ENCODE measurements around the gene ICAM1. TPM values are rescaled to one million over a fixed set of nuclear protein-coding genes. Genes with fewer than 3 reads are reported as not detected.
A peak's percentile ranks its signal among the peaks of the same experiment; 100 is the strongest.

Gene ICAM1
- total and polyA plus RNA-seq, 2 of the 13 experiments (the other 11 are each of a cell fraction or from before 2014, with no cell fraction given), result 37.9 to 98.4 TPM

DNA sequence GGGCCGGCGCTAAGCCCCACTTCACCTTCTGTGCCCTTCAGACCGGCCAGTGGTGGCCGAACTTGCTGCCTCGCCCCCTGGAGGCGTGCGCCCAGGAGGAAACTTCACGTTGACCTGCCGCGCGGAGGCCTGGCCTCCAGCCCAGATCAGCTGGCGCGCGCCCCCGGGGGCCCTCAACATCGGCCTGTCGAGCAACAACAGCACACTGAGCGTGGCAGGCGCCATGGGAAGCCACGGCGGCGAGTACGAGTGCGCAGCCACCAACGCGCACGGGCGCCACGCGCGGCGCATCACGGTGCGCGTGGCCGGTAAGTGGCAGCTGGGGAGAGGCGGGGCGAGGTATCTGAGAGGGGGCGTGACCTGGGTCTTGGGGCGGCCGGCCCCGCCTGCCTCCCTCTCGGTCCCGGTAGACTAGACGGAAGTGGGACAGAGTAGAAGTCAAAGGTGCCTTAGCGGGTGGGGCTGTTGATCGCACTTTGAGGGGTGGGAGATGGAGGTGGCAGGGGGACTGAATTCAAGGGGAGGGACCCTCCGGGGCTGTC lies 24.5 kb downstream of the ICAM1 start (continued):
- TF ChIP-seq, protein P1, sequence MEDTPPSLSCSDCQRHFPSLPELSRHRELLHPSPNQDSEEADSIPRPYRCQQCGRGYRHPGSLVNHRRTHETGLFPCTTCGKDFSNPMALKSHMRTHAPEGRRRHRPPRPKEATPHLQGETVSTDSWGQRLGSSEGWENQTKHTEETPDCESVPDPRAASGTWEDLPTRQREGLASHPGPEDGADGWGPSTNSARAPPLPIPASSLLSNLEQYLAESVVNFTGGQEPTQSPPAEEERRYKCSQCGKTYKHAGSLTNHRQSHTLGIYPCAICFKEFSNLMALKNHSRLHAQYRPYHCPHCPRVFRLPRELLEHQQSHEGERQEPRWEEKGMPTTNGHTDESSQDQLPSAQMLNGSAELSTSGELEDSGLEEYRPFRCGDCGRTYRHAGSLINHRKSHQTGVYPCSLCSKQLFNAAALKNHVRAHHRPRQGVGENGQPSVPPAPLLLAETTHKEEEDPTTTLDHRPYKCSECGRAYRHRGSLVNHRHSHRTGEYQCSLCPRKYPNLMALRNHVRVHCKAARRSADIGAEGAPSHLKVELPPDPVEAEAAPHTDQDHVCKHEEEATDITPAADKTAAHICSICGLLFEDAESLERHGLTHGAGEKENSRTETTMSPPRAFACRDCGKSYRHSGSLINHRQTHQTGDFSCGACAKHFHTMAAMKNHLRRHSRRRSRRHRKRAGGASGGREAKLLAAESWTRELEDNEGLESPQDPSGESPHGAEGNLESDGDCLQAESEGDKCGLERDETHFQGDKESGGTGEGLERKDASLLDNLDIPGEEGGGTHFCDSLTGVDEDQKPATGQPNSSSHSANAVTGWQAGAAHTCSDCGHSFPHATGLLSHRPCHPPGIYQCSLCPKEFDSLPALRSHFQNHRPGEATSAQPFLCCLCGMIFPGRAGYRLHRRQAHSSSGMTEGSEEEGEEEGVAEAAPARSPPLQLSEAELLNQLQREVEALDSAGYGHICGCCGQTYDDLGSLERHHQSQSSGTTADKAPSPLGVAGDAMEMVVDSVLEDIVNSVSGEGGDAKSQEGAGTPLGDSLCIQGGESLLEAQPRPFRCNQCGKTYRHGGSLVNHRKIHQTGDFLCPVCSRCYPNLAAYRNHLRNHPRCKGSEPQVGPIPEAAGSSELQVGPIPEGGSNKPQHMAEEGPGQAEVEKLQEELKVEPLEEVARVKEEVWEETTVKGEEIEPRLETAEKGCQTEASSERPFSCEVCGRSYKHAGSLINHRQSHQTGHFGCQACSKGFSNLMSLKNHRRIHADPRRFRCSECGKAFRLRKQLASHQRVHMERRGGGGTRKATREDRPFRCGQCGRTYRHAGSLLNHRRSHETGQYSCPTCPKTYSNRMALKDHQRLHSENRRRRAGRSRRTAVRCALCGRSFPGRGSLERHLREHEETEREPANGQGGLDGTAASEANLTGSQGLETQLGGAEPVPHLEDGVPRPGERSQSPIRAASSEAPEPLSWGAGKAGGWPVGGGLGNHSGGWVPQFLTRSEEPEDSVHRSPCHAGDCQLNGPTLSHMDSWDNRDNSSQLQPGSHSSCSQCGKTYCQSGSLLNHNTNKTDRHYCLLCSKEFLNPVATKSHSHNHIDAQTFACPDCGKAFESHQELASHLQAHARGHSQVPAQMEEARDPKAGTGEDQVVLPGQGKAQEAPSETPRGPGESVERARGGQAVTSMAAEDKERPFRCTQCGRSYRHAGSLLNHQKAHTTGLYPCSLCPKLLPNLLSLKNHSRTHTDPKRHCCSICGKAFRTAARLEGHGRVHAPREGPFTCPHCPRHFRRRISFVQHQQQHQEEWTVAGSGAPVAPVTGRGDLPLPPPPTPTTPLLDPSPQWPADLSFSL (CRISPR knock-in tag; IDR thresholded peaks at IDR 0.05), result no peak
- no peak for TF ChIP-seq NR1H2 (CRISPR knock-in tag; IDR thresholded peaks at IDR 0.05; ENCODE audit: borderline replicate concordance, low read depth)
- TF ChIP-seq, protein P2, sequence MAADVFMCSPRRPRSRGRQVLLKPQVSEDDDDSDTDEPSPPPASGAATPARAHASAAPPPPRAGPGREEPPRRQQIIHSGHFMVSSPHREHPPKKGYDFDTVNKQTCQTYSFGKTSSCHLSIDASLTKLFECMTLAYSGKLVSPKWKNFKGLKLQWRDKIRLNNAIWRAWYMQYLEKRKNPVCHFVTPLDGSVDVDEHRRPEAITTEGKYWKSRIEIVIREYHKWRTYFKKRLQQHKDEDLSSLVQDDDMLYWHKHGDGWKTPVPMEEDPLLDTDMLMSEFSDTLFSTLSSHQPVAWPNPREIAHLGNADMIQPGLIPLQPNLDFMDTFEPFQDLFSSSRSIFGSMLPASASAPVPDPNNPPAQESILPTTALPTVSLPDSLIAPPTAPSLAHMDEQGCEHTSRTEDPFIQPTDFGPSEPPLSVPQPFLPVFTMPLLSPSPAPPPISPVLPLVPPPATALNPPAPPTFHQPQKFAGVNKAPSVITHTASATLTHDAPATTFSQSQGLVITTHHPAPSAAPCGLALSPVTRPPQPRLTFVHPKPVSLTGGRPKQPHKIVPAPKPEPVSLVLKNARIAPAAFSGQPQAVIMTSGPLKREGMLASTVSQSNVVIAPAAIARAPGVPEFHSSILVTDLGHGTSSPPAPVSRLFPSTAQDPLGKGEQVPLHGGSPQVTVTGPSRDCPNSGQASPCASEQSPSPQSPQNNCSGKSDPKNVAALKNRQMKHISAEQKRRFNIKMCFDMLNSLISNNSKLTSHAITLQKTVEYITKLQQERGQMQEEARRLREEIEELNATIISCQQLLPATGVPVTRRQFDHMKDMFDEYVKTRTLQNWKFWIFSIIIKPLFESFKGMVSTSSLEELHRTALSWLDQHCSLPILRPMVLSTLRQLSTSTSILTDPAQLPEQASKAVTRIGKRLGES (CRISPR knock-in tag; IDR thresholded peaks at IDR 0.05; ENCODE audit: borderline replicate concordance), result no peak
- TF ChIP-seq NFATC3 (CRISPR knock-in tag; IDR thresholded peaks at IDR 0.05), result no peak
- no peak for TF ChIP-seq ZSCAN25 (CRISPR knock-in tag; IDR thresholded peaks at IDR 0.05)
- 0 out of 2 replicates have a peak, but pooled peaks have one; percentile 16 for TF ChIP-seq SRY (CRISPR knock-in tag; IDR thresholded peaks at IDR 0.05)
- TF ChIP-seq, protein P3, sequence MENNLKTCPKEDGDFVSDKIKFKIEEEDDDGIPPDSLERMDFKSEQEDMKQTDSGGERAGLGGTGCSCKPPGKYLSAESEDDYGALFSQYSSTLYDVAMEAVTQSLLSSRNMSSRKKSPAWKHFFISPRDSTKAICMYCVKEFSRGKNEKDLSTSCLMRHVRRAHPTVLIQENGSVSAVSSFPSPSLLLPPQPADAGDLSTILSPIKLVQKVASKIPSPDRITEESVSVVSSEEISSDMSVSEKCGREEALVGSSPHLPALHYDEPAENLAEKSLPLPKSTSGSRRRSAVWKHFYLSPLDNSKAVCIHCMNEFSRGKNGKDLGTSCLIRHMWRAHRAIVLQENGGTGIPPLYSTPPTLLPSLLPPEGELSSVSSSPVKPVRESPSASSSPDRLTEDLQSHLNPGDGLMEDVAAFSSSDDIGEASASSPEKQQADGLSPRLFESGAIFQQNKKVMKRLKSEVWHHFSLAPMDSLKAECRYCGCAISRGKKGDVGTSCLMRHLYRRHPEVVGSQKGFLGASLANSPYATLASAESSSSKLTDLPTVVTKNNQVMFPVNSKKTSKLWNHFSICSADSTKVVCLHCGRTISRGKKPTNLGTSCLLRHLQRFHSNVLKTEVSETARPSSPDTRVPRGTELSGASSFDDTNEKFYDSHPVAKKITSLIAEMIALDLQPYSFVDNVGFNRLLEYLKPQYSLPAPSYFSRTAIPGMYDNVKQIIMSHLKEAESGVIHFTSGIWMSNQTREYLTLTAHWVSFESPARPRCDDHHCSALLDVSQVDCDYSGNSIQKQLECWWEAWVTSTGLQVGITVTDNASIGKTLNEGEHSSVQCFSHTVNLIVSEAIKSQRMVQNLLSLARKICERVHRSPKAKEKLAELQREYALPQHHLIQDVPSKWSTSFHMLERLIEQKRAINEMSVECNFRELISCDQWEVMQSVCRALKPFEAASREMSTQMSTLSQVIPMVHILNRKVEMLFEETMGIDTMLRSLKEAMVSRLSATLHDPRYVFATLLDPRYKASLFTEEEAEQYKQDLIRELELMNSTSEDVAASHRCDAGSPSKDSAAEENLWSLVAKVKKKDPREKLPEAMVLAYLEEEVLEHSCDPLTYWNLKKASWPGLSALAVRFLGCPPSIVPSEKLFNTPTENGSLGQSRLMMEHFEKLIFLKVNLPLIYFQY (CRISPR knock-in tag; IDR thresholded peaks at IDR 0.05; ENCODE audit: borderline replicate concordance), result no peak
- no peak for TF ChIP-seq FOXP1 (IDR thresholded peaks at IDR 0.05)
- TF ChIP-seq FOXP1 (CRISPR knock-in tag; IDR thresholded peaks at IDR 0.05), result no peak
- no peak for TF ChIP-seq MATR3 (CRISPR knock-in tag; IDR thresholded peaks at IDR 0.05)
- TF ChIP-seq, protein P4, sequence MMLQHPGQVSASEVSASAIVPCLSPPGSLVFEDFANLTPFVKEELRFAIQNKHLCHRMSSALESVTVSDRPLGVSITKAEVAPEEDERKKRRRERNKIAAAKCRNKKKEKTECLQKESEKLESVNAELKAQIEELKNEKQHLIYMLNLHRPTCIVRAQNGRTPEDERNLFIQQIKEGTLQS (CRISPR knock-in tag; IDR thresholded peaks at IDR 0.05), result no peak
- no peak for TF ChIP-seq KLF11 (CRISPR knock-in tag; IDR thresholded peaks at IDR 0.05)
- TF ChIP-seq NFKBIZ (CRISPR knock-in tag; IDR thresholded peaks at IDR 0.05), result no peak
- no peak for TF ChIP-seq SMAD3 (CRISPR knock-in tag; IDR thresholded peaks at IDR 0.05)
- TF ChIP-seq SYNCRIP (IDR thresholded peaks at IDR 0.05; ENCODE audit: insufficient read depth, low read depth, low read length), result no peak
- TF ChIP-seq CHCHD3 (CRISPR knock-in tag; IDR thresholded peaks at IDR 0.05), result peak; percentile 52; the same call in 1 of the 2 replicates
- no peak for TF ChIP-seq TAF1 (CRISPR knock-in tag; IDR thresholded peaks at IDR 0.05)
- 0 out of 2 replicates have a peak, but pooled peaks have one; percentile 31 for TF ChIP-seq ZNF552 (CRISPR knock-in tag; IDR thresholded peaks at IDR 0.05; ENCODE audit: borderline replicate concordance)

All from HepG2 (cell line).